Body of pancreas (tissue), 4 donors: Measurements from ENCODE around the gene TBC1D24. TPM values are rescaled to one million over a fixed set of nuclear protein-coding genes. Genes with fewer than 3 reads are reported as not detected.

Experiments
- ATAC-seq: fragments of 150-250 bp; one replicate; pipeline ENCODE4 v1.9.1; 2016
- DNase-seq, 4 donors: peaks; one replicate each; pipeline ENCODE4 v3.0.0-alpha.2; 2019
- H3K27ac ChIP-seq, 4 donors: fragments of 200-600 bp; sonication (generic); 1 replicate in 3 of 4; 2 replicates in 1 of 4; pipeline versions ENCODE4 v1.5.1 to v1.6.1; 2016 to 2019; ENCODE audit warnings: mild to moderate bottlenecking in 1 of 4, mixed read lengths in 1 of 4, moderate library complexity in 1 of 4
- H3K27me3 ChIP-seq, 2 donors: fragments of 200-600 bp; sonication (generic); one replicate each; pipeline ENCODE4 v1.6.0; 2016; ENCODE audit warnings: mild to moderate bottlenecking in 1 of 2
- H3K36me3 ChIP-seq, 2 donors: fragments of 200-600 bp; sonication (generic); replicated peaks in 1 of 2; 2 replicates each; pipeline ENCODE4 v1.5.1; 2016; ENCODE audit warnings: low read depth in 2 of 2; ENCODE audit not compliant: insufficient read depth in 1 of 2
- H3K4me1 ChIP-seq: fragments of 200-600 bp; sonication (generic); one replicate; pipeline ENCODE4 v1.6.0; 2016
- H3K4me3 ChIP-seq, 2 donors: fragments of 200-600 bp; sonication (generic); 1 replicate in 1 of 2; 2 replicates in 1 of 2; pipeline ENCODE4 v1.5.1; 2016 to 2019
- H3K9me3 ChIP-seq, 3 donors: fragments of 200-600 bp; sonication (generic); 1 replicate in 2 of 3; 2 replicates in 1 of 3; pipeline ENCODE4 v1.5.1; 2016
- CTCF ChIP-seq, 7 experiments: fragments of 450-650 bp in 4 of 7; fragments of 200-600 bp in 3 of 7; sonication (generic) in 3 of 7; IDR thresholded peaks; one replicate each; pipeline ENCODE4 v1.5.1; 2016 to 2019; ENCODE audit warnings: antibody characterized with exemption in 7 of 7
- POLR2A ChIP-seq, 3 donors: fragments of 450-650 bp; IDR thresholded peaks; one replicate each; pipeline ENCODE4 v1.6.1; 2016; ENCODE audit warnings: antibody characterized with exemption in 3 of 3, mild to moderate bottlenecking in 2 of 3
- WGBS, 2 donors: methylation state at CpG; one replicate each; pipeline ENCODE4 v1.1.5; 2017; 5-methylcytosine and 5-hydroxymethylcytosine counted together
- intact Hi-C: fragments of 100-400 bp; cut with DNase I; formaldehyde crosslinking; loops from one replicate; pipeline ENCODE4 v1.15.1; 2023
- total RNA-seq, 2 donors: library from RNA; depleted of rRNA; stranded (reverse); fragments of >200 nt; gene quantifications; one replicate each; pipeline ENCODE4 v1.1.0, GENCODE V29; 2016

Gene TBC1D24
- total RNA-seq, 2 donors from 2014 or later, result 18.7 to 30.0 TPM

- no peak for DNase-seq
- intact Hi-C loops, result no loop called here
- 27 to 32% methylated on average over 18 of the region's 18 CpGs for WGBS, 2 donors
Observed at GRCh38 chr16:2458887-2459646, 15.9 kb upstream of the TBC1D24 start.

GRCh38 chr16:2459647-2460390, 15.1 kb upstream of the TBC1D24 start, which contains the start of gene TEDC2:
TEDC2 (plus strand) TSS chr16:2460109; CDS start chr16:2460145, 36 bp downstream.
- TF ChIP-seq POLR2A (IDR thresholded peaks at IDR 0.05) (no peak), CTCF (IDR thresholded peaks at IDR 0.05) (no peak)
- H3K9me3 ChIP-seq, result no peaks in the 10 kb centered on the region
- peak; percentile 97 to 98 (median 98) for DNase-seq
- ATAC-seq, result peak; percentile 99
- no peaks in the 10 kb centered on the region for H3K36me3 ChIP-seq
- H3K27me3 ChIP-seq, result no peaks in the 10 kb centered on the region
- 0 to 1% methylated on average over 12 to 66 of the region's 66 CpGs for WGBS, 2 donors
- peak within 1 kb of the TSS in 2 of 4 donors; percentile 22 to 56 for H3K27ac ChIP-seq
- H3K4me1 ChIP-seq, result peaks cover 15% of the 10 kb centered on the region
- H3K4me3 ChIP-seq, result peak within 1 kb of the TSS in 1 of 2 donors; percentile 28
- intact Hi-C loops, result no loop called here

More at GRCh38 chr16:2458887-2459646, 15.9 kb upstream of the TBC1D24 start:
- peak overlapping the region in 2 of 4 donors; percentile 22 to 56 for H3K27ac ChIP-seq
- no peak for ATAC-seq
- no peaks in the 10 kb centered on the region for H3K36me3 ChIP-seq
- peaks cover 15% of the 10 kb centered on the region for H3K4me1 ChIP-seq
- no peaks in the 10 kb centered on the region for H3K9me3 ChIP-seq
- peak overlapping the region in 1 of 2 donors; percentile 28 for H3K4me3 ChIP-seq
- no peak for TF ChIP-seq POLR2A (IDR thresholded peaks at IDR 0.05)
- TF ChIP-seq CTCF (IDR thresholded peaks at IDR 0.05), result no peak
- no peaks in the 10 kb centered on the region for H3K27me3 ChIP-seq

- Histone ChIP-seq H3K36me3 (no peaks in the 10 kb centered on the region), H3K4me3 (peak overlapping the region in 1 of 2 donors; percentile 28), H3K27me3 (no peaks in the 10 kb centered on the region), H3K4me1 (peaks cover 15% of the 10 kb centered on the region), H3K27ac (no peak overlapping the region), H3K9me3 (no peaks in the 10 kb centered on the region)
- no peak for ATAC-seq
- intact Hi-C loops, result no loop called here
- TF ChIP-seq CTCF (IDR thresholded peaks at IDR 0.05), result no peak
- TF ChIP-seq POLR2A (IDR thresholded peaks at IDR 0.05), result no peak
- no peak for DNase-seq
- 5% methylated on average over 14 of the region's 20 CpGs; no CpG with 5 or more reads in 1 of the 2 donors for WGBS, 2 donors
Observed at GRCh38 chr16:2460391-2460713, 14.6 kb upstream of the TBC1D24 start.

- TF ChIP-seq POLR2A (IDR thresholded peaks at IDR 0.05), result no peak
- TF ChIP-seq CTCF (IDR thresholded peaks at IDR 0.05), result no peak
Observed at GRCh38 chr16:2460916-2461315, 14.0 kb upstream of the TBC1D24 start.

More at GRCh38 chr16:2460916-2461315, 14.0 kb upstream of the TBC1D24 start:
- Histone ChIP-seq H3K4me3 (no peak overlapping the region), H3K36me3 (no peaks in the 10 kb centered on the region), H3K27ac (no peak overlapping the region), H3K9me3 (no peaks in the 10 kb centered on the region), H3K27me3 (no peaks in the 10 kb centered on the region), H3K4me1 (peaks cover 15% of the 10 kb centered on the region)
- WGBS, 2 donors, result 80% methylated on average over 13 of the region's 13 CpGs; no CpG with 5 or more reads in 1 of the 2 donors
- intact Hi-C loops, result no loop called here
- ATAC-seq (no peak), DNase-seq (no peak)
